IMR-90 (cell line): ENCODE results near the gene EHMT1. TPM values are rescaled to one million over a fixed set of nuclear protein-coding genes. Genes with fewer than 3 reads are reported as not detected.
A peak's percentile ranks its signal among the peaks of the same experiment; 100 is the strongest.

Experiments
- ATAC-seq: fragments of 200-7000 bp; cut with Tn5 transposase; 2 replicates; pipeline ENCODE4 v1.9.1; 2020; ENCODE audit warnings: low read depth, mild to moderate bottlenecking, moderate library complexity
- BruUV-seq: library from RNA; stranded (reverse); fragments of 400-500 nt; replicated peaks from 2 replicates; lab custom pipeline; 2021; lab: Mats Ljungman, UMichigan
- CTCF ChIA-PET: fragments of 300-600 bp; formaldehyde crosslinking; extraction: SDS; loops from one replicate; lab custom pipeline; 2021; ENCODE audit warnings: antibody characterized with exemption; lab: Yijun Ruan, JAX
- POLR2A ChIA-PET: fragments of 300-600 bp; sonication (Branson Sonifier 250); formaldehyde crosslinking; loops from one replicate; lab custom pipeline; 2022; ENCODE audit warnings: antibody characterized with exemption; ENCODE audit not compliant: unreplicated experiment; lab: Charles Lee
- DNase-seq: peaks from one replicate; pipeline ENCODE4 v3.0.0; 2013
- H2AFZ ChIP-seq: replicated peaks from 2 replicates; pipeline ENCODE3; 2013; ENCODE audit warnings: low read length, mild to moderate bottlenecking; ENCODE audit not compliant: poor library complexity
- H2AK5ac ChIP-seq: 2 replicates; pipeline ENCODE4 v1.6.1; 2013; ENCODE audit warnings: low read depth, low read length, inconsistent platforms
- H2AK9ac ChIP-seq: replicated peaks from 2 replicates; pipeline ENCODE3; 2013; ENCODE audit warnings: mild to moderate bottlenecking, low read depth, low read length, moderate library complexity; ENCODE audit not compliant: poor library complexity
- H2BK120ac ChIP-seq: 2 replicates; pipeline ENCODE4 v1.6.1; 2013; ENCODE audit warnings: low read depth, low read length, inconsistent platforms
- H2BK15ac ChIP-seq: 3 replicates; pipeline ENCODE4 v1.6.1; 2013; ENCODE audit warnings: low read depth, low read length, inconsistent platforms
- H2BK20ac ChIP-seq: 2 replicates; pipeline ENCODE4 v1.6.1; 2013; ENCODE audit warnings: low read depth, mild to moderate bottlenecking, inconsistent platforms, low read length, moderate library complexity
- H2BK5ac ChIP-seq: 2 replicates; pipeline ENCODE4 v1.6.1; 2013; ENCODE audit warnings: mild to moderate bottlenecking, low read depth, low read length, inconsistent platforms; ENCODE audit not compliant: poor library complexity, severe bottlenecking
- H3K14ac ChIP-seq: replicated peaks from 2 replicates; pipeline ENCODE4 v1.6.1; 2013; ENCODE audit warnings: low read depth, low read length, inconsistent platforms
- H3K18ac ChIP-seq: 2 replicates; pipeline ENCODE4 v1.6.1; 2013; ENCODE audit warnings: low read depth, low read length, control low read depth
- H3K23ac ChIP-seq: 2 replicates; pipeline ENCODE4 v1.6.1; 2013; ENCODE audit warnings: low read depth, low read length, inconsistent platforms
- H3K27ac ChIP-seq: 2 replicates; pipeline ENCODE4 v1.5.1; 2013; ENCODE audit warnings: mild to moderate bottlenecking, control low read depth, low read length; ENCODE audit not compliant: insufficient read depth
- H3K27me3 ChIP-seq: 2 replicates; pipeline ENCODE4 v1.6.1; 2013; ENCODE audit warnings: low read length; ENCODE audit not compliant: control insufficient read depth, insufficient read depth
- H3K36me3 ChIP-seq: 2 replicates; pipeline ENCODE4 v1.6.1; 2013; ENCODE audit warnings: low read length, mixed read lengths; ENCODE audit not compliant: control insufficient read depth, insufficient read depth
- H3K4ac ChIP-seq: 2 replicates; pipeline ENCODE4 v1.6.1; 2013; ENCODE audit warnings: low read depth, low read length, inconsistent platforms
- H3K4me1 ChIP-seq: 2 replicates; pipeline ENCODE4 v1.6.1; 2013; ENCODE audit warnings: low read length, mixed read lengths; ENCODE audit not compliant: control insufficient read depth, insufficient read depth
- H3K4me2 ChIP-seq: 2 replicates; pipeline ENCODE4 v1.6.1; 2013; ENCODE audit warnings: low read depth, mild to moderate bottlenecking, control low read depth, low read length, moderate library complexity
- H3K4me3 ChIP-seq: 2 replicates; pipeline ENCODE4 v1.5.1; 2013; ENCODE audit warnings: low read depth, mild to moderate bottlenecking, control low read depth, low read length, moderate library complexity; ENCODE audit not compliant: insufficient read depth
- H3K56ac ChIP-seq: 2 replicates; pipeline ENCODE4 v1.6.1; 2013; ENCODE audit warnings: low read length, inconsistent platforms; ENCODE audit not compliant: insufficient read depth; ENCODE audit errors: extremely low read depth
- H3K79me1 ChIP-seq, 2 experiments: 2 replicates each; pipeline ENCODE4 v1.6.1; 2013; ENCODE audit warnings: low read length in 2 of 2, inconsistent platforms in 1 of 2, low read depth in 1 of 2
- H3K9ac ChIP-seq: 2 replicates; pipeline ENCODE4 v1.6.1; 2013; ENCODE audit warnings: low read depth, low read length, control low read depth
- H3K9me1 ChIP-seq: 2 replicates; pipeline ENCODE4 v1.6.1; 2013; ENCODE audit warnings: low read length, inconsistent platforms; ENCODE audit not compliant: insufficient read depth
- H3K9me3 ChIP-seq: 2 replicates; pipeline ENCODE4 v1.6.1; 2013; ENCODE audit warnings: low read length; ENCODE audit not compliant: control insufficient read depth, insufficient read depth
- H4K20me1 ChIP-seq: 2 replicates; pipeline ENCODE4 v1.6.1; 2013; ENCODE audit warnings: low read length, inconsistent platforms; ENCODE audit not compliant: insufficient read depth
- H4K5ac ChIP-seq: 2 replicates; pipeline ENCODE4 v1.6.1; 2013; ENCODE audit warnings: mild to moderate bottlenecking, low read depth, low read length, control low read depth
- H4K8ac ChIP-seq, 2 experiments: 2 replicates each; pipeline ENCODE4 v1.6.1; 2013; ENCODE audit warnings: low read depth in 2 of 2, low read length in 2 of 2, control low read depth in 1 of 2, inconsistent platforms in 1 of 2
- H4K91ac ChIP-seq: 2 replicates; pipeline ENCODE4 v1.6.1; 2013; ENCODE audit warnings: low read depth, low read length, inconsistent platforms; ENCODE audit not compliant: insufficient read depth
- BHLHE40 ChIP-seq: fragments of 150-350 bp; IDR thresholded peaks from 2 replicates; pipeline ENCODE4 v1.6.1; 2016; ENCODE audit warnings: mild to moderate bottlenecking, low read depth, low read length
- CEBPB ChIP-seq: IDR thresholded peaks from 2 replicates; pipeline ENCODE4 v1.6.1; 2012; ENCODE audit warnings: low read depth, low read length, improper control_type of control experiment
- FOS ChIP-seq: fragments of 150-350 bp; IDR thresholded peaks from 2 replicates; pipeline ENCODE4 v1.6.1; 2016; ENCODE audit warnings: low read depth, low read length
- MXI1 ChIP-seq: IDR thresholded peaks from 2 replicates; pipeline ENCODE4 v1.6.1; 2012; ENCODE audit warnings: low read depth, mild to moderate bottlenecking, low read length, moderate library complexity, borderline replicate concordance
- POLR2A ChIP-seq: IDR thresholded peaks from 2 replicates; pipeline ENCODE4 v1.6.1; 2012; ENCODE audit warnings: mild to moderate bottlenecking, low read depth, low read length
- RAD21 ChIP-seq: IDR thresholded peaks from 2 replicates; pipeline ENCODE4 v1.6.1; 2012; ENCODE audit warnings: low read length, improper control_type of control experiment
- SMC3 ChIP-seq: fragments of 150-350 bp; IDR thresholded peaks from 2 replicates; pipeline ENCODE4 v1.6.1; 2016; ENCODE audit warnings: low read depth, mild to moderate bottlenecking, antibody characterized with exemption, low read length, moderate library complexity
- WGBS, 2 experiments: methylation state at CpG; one replicate each; pipeline versions ENCODE4 v1.1.5 to v1.1.7; 2013; ENCODE audit warnings: missing lambda C conversion rate in 2 of 2; ENCODE audit not compliant: insufficient read length in 1 of 2; ENCODE audit errors: extremely low coverage in 2 of 2; 5-methylcytosine and 5-hydroxymethylcytosine counted together
- dilution Hi-C: fragments of 300-500 bp; cut with HindIII; formaldehyde crosslinking; loops from one replicate; pipeline ENCODE4 v1.14.3; 2018; ENCODE audit warnings: low sequenced_read_pairs; ENCODE audit not compliant: unreplicated experiment
- in situ Hi-C: fragments of 300-500 bp; cut with MboI; formaldehyde crosslinking; loops from 3 replicates; pipeline ENCODE4 v1.14.3; 2019; ENCODE audit warnings: low sequenced_read_pairs, inconsistent platforms, mixed read lengths
- intact Hi-C: fragments of 100-400 bp; cut with micrococcal nuclease; formaldehyde crosslinking; loops from 2 replicates; pipeline ENCODE4 v1.10.0; 2022
- polyA plus RNA-seq, 3 experiments: library from polyadenylated mRNA; depleted of rRNA; stranded (reverse); fragments of >200 nt; gene quantifications; 2 replicates each; pipeline ENCODE4 v1.2.3, GENCODE V29; 2012; ENCODE audit warnings: low replicate concordance in 1 of 3
- total RNA-seq: library from RNA; depleted of rRNA; stranded (reverse); fragments of >200 nt; gene quantifications from 2 replicates; pipeline ENCODE4 v1.2.3, GENCODE V29; 2012
- TF ChIP-seq, protein P1 (sequence below): fragments of 150-350 bp; IDR thresholded peaks from 2 replicates; pipeline ENCODE4 v1.6.1; 2017; ENCODE audit warnings: mild to moderate bottlenecking, antibody characterized with exemption, low read length, low read depth

The EHMT1 gene
- total and polyA plus RNA-seq, 2 of the 4 experiments (the other 2 are of a cell fraction): 32.8 to 35.1 TPM

DNA sequence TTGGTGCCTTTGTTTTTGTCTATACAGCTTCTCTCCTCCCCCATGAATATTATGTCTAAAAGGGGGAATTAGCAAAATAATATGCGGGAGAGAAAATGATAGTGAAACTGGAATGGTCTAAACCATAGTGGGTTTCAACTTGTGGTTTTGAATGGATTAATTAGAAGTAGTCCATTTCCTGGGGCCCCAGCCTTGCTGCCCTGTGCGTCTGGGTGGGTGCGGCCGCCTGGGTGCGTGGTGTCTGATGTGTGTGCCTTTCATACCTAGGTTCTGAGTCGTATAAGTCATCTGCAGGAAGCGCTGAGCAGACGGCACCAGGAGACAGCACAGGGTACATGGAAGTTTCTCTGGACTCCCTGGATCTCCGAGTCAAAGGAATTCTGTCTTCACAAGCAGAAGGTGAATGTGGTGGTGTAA, 138.8 kb downstream of the EHMT1 start:
- Histone ChIP-seq H2AK9ac (peak overlapping the region; percentile 74), H3K14ac (peak overlapping the region; percentile 87), H4K8ac (peak overlapping the region; percentile 54 to 71; a peak in 2 of 4 replicates), H2AK5ac (peak overlapping the region; percentile 83; the same call in 1 of the 2 replicates), H3K4me1 (peaks cover 6% of the 10 kb centered on the region), H4K20me1 (0 out of 2 replicates have a peak, but pooled peaks cover 2% of the 10 kb centered on the region), H3K9me3 (peaks cover 10% of the 10 kb centered on the region), H3K4me2 (peak overlapping the region; percentile 44; the same call in 1 of the 2 replicates), H4K5ac (peak overlapping the region; percentile 8; the same call in 1 of the 2 replicates), H2BK20ac (peak overlapping the region; percentile 59), H3K79me1 (peaks cover 14 to 61% of the 10 kb centered on the region in 2 experiments), H3K27ac (peak overlapping the region; percentile 10; the same call in 1 of the 2 replicates), H3K9ac (no peak overlapping the region), H2BK15ac (0 out of 3 replicates have a peak overlapping the region, but pooled peaks have one; percentile 12), H3K56ac (0 out of 2 replicates have a peak overlapping the region, but pooled peaks have one; percentile 11), H2BK5ac (peak overlapping the region; percentile 66), H3K36me3 (peaks cover 52% of the 10 kb centered on the region), H3K27me3 (no peaks in the 10 kb centered on the region), H4K91ac (peak overlapping the region; percentile 40; the same call in 1 of the 2 replicates), H2AFZ (peak overlapping the region; percentile 60), H3K18ac (peak overlapping the region; percentile 14; the same call in 1 of the 2 replicates), H3K9me1 (peaks cover 23% of the 10 kb centered on the region), H2BK120ac (peak overlapping the region; percentile 67), H3K4me3 (no peak overlapping the region), H3K4ac (peak overlapping the region; percentile 64), H3K23ac (peak overlapping the region; percentile 73; the same call in 1 of the 2 replicates)
- dilution Hi-C loops (no loop called here), in situ Hi-C loops (no loop called here), intact Hi-C loops (no loop called here)
- BruUV-seq: no TSS peak
- ChIA-PET POLR2A (no interaction called here), CTCF (interaction anchor here (1.0 kb wide), 1 partner anchor 85 kb away, joined by 4 read pairs; no protein-coding TSS in a partner anchor)
- no peak for TF ChIP-seq CEBPB
- TF ChIP-seq BHLHE40: peak; percentile 59
- peak; percentile 39; the same call in 1 of the 2 replicates for TF ChIP-seq MXI1
- no peak for TF ChIP-seq RAD21
- no peak for TF ChIP-seq SMC3
- TF ChIP-seq, protein P1, sequence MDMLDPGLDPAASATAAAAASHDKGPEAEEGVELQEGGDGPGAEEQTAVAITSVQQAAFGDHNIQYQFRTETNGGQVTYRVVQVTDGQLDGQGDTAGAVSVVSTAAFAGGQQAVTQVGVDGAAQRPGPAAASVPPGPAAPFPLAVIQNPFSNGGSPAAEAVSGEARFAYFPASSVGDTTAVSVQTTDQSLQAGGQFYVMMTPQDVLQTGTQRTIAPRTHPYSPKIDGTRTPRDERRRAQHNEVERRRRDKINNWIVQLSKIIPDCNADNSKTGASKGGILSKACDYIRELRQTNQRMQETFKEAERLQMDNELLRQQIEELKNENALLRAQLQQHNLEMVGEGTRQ: no peak
- no peak for TF ChIP-seq POLR2A
- TF ChIP-seq FOS: peak; percentile 57
- peak; percentile 84 for ATAC-seq
- WGBS, 2 experiments: 62% methylated on average over 3 of the region's 9 CpGs; no CpG with 5 or more reads in 1 of the 2 experiments
- peak; percentile 86 for DNase-seq
